GM06990 (cell line): ENCODE data around the gene ZNF132.
"Not testable (repeated sequence)": the region's sequence is repeated elsewhere in the genome, so short reads cannot be mapped to it uniquely, and the experiment has no call there.

Experiments used
- DNase-seq: peaks from one replicate; pipeline ENCODE4 v3.0.0-alpha.2; 2011; ENCODE audit not compliant: insufficient read length; ENCODE audit errors: extremely low read depth
- H3K27me3 ChIP-seq: replicated peaks from 2 replicates; pipeline ENCODE4 v1.6.0; 2011; ENCODE audit warnings: low read length; ENCODE audit not compliant: control insufficient read depth, insufficient read depth
- H3K36me3 ChIP-seq: 2 replicates; pipeline ENCODE4 v1.5.1; 2011; ENCODE audit warnings: low read length; ENCODE audit not compliant: control insufficient read depth, insufficient read depth
- H3K4me3 ChIP-seq: replicated peaks from 2 replicates; pipeline ENCODE4 v1.5.1; 2011; ENCODE audit warnings: low read depth, mild to moderate bottlenecking, control low read depth, low read length
- TF ChIP-seq, protein P1 (sequence below): IDR thresholded peaks from 2 replicates; pipeline ENCODE4 v1.5.1; 2011; ENCODE audit warnings: low read length, control low read depth, mild to moderate bottlenecking, inconsistent platforms; ENCODE audit not compliant: insufficient read depth, poor library complexity, severe bottlenecking

The ZNF132 gene

DNA sequence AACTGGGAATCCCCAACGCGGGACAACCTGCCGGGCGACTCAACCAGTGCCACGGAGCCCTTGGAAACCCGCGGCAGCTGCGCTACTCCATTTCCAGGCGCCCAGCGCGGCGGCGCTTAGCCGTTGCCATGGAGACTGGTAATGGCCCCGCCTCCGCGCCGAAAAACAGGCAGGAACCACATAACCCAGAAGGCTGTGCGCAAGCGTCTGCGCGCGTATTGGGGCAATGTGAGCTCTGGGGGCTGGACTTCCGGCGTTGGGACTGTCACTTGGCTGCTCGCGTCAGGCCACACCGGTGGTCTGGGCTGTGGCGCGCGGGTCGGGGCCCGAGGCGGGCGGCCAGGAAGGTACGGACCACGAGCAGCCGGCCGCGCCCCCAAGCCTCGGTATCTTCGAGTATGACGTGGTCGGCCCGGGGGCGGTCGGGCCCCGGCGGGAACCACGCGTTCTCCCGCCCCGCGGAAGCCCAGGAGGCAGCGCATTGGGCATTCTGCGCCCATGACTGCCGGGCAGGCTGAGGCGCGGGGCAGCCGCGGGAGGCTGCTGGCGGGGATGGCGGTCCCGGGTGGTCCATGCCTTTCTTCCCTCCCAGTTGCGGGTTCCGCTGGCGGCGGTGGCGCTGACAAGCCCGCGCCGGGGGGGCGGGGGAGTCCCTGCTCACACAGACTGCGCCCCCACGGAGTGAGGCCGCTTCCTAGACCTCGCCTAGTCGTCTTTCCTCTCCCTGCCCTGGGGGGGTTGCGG is 11.6 kb upstream of the ZNF132 start, which contains the start of gene ZNF324B:
ZNF324B (plus strand) TSS at position 265 of the 744 bp plus-strand sequence. CDS start 2,080 bp downstream, outside the sequence.
- Histone ChIP-seq H3K36me3 (peaks cover 10% of the 10 kb centered on the region), H3K27me3 (no peaks in the 10 kb centered on the region), H3K4me3 (peak within 1 kb of the TSS; percentile 94)
- DNase-seq = peak; percentile 91
- TF ChIP-seq, protein P1, sequence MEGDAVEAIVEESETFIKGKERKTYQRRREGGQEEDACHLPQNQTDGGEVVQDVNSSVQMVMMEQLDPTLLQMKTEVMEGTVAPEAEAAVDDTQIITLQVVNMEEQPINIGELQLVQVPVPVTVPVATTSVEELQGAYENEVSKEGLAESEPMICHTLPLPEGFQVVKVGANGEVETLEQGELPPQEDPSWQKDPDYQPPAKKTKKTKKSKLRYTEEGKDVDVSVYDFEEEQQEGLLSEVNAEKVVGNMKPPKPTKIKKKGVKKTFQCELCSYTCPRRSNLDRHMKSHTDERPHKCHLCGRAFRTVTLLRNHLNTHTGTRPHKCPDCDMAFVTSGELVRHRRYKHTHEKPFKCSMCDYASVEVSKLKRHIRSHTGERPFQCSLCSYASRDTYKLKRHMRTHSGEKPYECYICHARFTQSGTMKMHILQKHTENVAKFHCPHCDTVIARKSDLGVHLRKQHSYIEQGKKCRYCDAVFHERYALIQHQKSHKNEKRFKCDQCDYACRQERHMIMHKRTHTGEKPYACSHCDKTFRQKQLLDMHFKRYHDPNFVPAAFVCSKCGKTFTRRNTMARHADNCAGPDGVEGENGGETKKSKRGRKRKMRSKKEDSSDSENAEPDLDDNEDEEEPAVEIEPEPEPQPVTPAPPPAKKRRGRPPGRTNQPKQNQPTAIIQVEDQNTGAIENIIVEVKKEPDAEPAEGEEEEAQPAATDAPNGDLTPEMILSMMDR = no peak

DNA sequence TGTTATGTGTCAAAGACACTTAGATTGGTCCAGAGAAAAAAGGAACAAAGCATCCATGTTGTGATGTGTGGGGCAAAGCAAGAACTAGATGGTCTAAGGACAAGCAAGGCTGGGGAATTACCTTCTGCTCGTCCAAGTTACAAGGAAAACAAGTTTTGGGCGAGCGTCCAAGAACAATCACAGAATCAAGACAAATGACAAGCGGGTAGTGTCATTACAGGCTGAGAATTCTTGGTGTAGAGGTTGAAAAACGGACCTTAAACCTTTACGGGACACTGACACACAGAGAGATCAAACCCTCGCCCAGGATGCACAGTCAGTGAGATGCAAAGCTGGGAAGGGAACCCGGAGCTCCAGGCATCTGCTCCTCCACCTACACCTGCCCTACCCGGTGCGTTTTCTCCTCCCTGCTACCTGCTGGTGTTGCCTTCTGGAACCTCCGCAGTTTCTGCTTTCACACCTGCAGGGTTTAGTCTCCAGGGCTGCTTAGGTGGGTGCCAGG is 11.0 kb upstream of the ZNF132 start:
- H3K27me3 ChIP-seq = no peaks in the 10 kb centered on the region
- TF ChIP-seq, protein P1 = no peak
- peak overlapping the region; percentile 94 for H3K4me3 ChIP-seq
- no peak for DNase-seq
- H3K36me3 ChIP-seq = peaks cover 7% of the 10 kb centered on the region

DNA sequence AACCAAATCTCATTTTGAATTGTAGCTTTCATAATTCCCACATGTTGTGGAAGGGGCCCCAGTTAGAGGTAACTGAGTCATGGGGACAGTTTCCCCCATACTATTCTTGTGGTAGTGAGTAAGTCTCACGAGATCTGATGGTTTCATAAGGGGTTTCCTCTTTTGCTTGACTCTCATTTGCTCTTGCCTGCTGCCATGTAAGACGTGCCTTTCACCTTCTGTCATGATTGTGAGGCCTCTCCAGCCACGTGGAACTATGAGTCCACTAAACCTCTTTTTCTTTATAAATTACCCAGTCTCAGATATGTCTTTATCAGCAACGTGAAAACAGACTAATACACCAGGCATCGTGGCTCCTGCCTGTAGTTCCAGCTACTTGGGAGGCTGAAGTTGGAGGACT is 10.0 kb upstream of the ZNF132 start:
- not testable (repeated sequence) for H3K36me3 ChIP-seq, DNase-seq, H3K4me3 ChIP-seq, H3K27me3 ChIP-seq

DNA sequence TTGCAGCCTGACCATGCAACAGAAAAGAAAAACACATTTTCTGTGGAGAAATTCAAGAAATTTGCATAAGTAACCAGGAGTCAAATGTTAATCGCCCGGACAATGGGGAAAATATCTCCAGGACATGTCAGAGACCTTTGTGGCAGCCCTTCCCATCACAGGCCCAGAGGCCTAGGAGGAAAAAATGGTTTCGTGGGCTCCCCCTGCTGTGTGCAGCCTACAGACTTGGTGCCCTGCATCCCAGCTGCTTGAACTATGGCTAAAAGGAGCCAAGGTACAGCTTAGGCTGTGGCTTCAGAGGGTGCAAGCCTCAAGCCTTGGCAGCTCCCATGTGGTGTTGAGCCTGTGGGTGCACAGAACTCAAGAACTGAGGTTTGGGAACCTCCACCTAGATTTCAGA is 8.9 kb upstream of the ZNF132 start:
- H3K27me3 ChIP-seq, H3K36me3 ChIP-seq, DNase-seq, H3K4me3 ChIP-seq: not testable (repeated sequence)

DNA sequence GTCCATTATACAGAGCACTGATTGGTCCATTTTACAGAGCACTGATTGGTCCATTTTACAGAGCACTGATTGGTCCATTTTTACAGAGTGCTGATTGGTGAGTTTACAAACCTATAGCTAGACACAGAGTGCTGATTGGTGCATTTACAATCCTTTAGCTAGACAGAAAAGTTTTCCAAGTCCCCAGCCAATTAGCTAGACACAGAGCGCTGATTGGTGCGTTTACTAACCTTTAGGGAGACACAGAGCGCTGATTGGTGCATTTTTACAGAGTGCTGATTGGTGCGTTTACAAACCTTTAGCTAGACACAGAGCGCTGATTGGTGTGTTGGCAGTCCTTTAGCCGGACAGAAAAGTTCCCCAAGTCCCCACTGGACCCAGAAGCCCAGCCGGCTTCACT is 3.0 kb upstream of the ZNF132 start:
- DNase-seq, H3K36me3 ChIP-seq, H3K27me3 ChIP-seq, H3K4me3 ChIP-seq: not testable (repeated sequence)

DNA sequence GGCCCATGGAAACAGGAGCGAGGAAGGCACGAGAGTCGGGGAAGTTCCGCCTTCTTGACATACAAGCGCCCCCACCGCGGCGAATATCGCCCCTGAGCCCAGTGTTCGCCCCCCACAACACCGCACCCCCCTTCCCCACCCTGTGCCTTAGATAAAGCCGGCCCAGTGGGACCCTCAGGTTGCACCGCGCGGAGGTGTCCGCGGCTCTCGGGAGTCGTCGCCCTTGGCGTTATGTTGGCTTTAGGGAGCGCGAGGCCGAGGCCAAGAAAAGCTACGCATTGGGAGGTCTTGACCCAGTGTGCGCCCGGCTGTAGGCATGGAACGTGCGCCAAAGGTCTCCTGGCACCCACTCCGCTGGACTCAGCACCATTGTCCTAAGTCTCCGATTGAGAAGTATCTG is 603 bp upstream of the ZNF132 start:
- H3K4me3 ChIP-seq = peak overlapping the region; percentile 89
- TF ChIP-seq, protein P1 = no peak
- peaks cover 4% of the 10 kb centered on the region for H3K36me3 ChIP-seq
- DNase-seq = no peak
- H3K27me3 ChIP-seq = no peaks in the 10 kb centered on the region

DNA sequence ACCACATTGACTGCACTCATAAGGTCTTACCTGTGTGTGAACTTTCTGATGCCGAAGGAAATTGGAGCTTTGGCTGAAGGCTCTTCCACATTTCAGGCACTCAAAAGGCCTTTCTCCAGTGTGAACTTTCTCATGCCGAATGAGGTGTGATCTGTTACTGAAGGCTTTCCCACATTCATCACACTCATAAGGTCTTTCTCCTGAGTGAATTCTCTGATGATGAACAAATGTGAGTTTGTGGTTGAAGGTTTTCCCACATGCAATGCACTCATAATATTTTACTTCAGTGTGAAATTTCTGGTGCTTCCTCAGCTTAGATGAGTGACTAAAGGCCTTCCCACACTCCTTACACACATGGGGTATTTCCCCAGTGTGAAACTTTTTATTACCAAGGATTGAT is 5.7 kb downstream of the ZNF132 start:
- Histone ChIP-seq H3K4me3 (no peak overlapping the region), H3K27me3 (no peaks in the 10 kb centered on the region), H3K36me3 (peaks cover 16% of the 10 kb centered on the region)
- no peak for DNase-seq
- TF ChIP-seq, protein P1 = no peak
